C1 segment of cervical spinal cord (tissue), 14 donors: ENCODE data around the gene HRK.

Experiments
- DNase-seq, 14 donors: peaks; one replicate each; lab custom pipeline; 2025; lab: John Stamatoyannopoulos, UW

The HRK gene

DNA sequence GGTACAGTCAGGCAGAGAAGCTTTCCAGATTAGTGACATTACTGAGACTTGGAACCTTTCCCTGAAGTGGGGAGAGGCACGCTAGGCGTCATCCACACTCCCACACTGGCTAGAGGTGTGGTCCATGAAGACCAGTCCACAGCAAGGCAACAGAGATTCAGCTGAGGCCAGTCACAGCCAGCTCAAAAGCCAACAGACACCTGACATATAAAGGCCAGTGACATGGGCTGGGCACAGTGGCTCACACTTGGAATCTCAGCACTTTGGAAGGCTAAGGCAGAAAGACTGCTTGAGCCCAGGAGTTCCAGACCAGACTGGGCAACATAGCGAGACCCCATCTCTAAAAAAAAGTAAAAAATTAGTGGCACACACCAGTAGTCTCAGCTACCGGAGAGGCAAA lies 10.9 kb downstream of the HRK start:
- DNase-seq: no peak

DNA sequence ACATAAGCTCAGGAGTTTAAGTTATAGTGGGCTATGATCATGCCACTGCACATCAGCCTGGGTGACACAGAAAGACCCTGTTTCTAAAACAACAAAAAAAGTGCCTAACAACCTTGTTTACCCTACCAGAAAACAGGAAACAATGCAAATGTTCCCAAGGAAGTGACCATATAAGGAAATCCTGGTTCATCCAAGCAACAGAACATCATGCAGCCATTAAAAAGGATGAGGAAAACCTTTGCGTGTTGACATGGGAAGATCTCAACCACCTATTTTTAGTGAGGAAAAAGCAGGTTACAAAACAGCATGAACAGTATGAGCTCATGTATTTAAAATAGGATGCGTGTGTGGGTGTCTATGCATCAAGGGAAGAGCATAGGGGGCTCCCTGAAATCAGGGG lies 13.7 kb downstream of the HRK start:
- no peak for DNase-seq

DNA sequence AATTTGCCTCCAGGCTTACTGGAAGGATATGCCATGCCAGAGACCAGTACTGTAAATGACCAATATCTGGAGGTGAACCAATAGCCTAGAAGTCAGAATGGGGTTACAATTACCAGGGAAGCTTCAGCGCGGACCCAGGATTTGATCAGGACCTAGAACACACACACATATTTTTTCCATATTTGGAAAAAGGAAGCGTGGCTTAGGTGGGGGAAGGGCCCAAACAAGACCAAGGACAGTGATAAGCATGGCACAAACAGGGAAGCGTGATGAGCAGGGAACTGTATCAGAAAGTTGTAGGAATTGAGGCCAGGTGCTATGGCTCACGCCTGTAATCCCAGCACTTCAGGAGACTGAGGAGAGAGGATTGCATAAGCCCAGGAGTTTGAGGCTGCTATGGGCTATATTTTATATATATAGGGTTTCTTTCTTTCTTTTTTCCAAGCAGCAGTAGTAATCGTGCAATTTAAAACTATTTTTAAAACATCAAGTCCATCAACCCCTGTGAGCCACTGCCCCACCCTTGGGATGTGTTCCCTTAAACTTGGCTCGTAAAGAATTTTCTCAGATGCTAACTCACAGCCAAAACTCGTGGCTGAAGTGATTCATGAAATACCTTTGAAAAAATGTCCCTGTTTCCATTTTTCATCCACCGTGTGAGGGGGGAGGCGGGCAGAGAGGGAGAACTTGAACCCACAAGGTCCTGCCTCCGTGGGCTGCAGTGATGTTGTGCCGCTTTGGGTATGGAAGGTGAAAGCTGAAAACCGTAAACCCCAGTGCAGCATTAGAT lies 16.7 kb downstream of the HRK start:
- DNase-seq: no peak

DNA sequence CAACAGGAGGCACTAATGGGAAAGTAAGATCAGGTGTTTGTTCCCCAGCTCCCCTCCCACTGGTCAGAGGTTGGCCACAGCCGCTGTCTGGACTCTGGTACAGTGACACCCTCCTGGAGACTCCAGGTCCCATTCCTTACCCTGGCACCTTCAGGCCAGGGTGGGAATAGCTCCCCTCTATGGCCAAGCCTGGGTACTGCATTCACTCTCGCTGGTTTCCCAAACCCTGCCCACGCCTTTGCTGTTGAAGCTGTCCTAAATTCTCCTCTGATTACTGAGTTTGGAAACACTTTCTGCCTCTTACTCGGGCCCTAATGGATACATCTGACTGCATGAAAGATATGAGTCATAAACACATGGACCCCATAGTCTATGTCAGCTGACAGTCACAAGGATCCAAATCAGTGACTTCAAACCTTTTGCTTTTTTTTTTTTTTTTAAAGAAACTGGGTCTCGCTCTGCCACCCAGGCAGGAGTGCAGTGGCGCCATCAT lies 17.9 kb downstream of the HRK start:
- DNase-seq: no peak

DNA sequence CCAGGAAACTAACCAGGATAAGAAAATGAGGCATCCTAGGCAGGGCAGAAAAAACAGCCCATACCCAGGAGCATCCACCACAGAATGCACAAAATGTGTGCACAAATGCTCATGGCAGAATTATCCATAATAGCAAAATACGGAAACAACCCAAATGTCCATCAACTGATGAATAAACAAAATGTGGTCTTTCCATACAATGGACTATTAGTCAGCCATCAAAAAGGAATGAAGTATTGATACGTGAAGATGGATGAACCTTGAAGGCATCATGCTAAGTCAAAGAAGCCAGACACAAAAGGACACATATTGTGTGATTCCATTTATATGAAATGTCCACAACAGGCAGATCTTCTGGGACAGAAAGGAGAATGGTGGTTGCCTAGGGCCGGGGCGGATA lies 19.1 kb downstream of the HRK start:
- no peak for DNase-seq

DNA sequence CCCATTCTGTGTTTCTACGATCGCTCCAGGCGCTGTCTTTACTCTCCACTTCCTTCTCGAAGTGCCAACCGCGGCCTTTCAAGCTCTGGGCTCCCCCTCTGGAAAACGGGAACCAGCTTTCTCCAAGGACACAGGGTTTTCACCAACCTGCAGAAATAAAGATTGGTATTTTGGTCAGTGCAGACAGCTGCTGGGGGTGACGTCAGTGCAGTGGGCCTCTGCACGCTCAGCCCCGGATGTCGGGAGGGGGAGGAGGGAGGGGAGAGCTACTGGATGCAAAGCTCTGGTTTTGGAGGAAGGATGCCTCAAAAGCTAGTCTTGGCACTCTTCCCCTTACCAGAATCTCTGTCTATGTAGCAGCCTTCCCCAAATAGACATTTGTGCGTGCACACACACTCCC lies 19.9 kb downstream of the HRK start:
- DNase-seq: peak in 10 of 14 donors; percentile 16 to 67 (median 42)

DNA sequence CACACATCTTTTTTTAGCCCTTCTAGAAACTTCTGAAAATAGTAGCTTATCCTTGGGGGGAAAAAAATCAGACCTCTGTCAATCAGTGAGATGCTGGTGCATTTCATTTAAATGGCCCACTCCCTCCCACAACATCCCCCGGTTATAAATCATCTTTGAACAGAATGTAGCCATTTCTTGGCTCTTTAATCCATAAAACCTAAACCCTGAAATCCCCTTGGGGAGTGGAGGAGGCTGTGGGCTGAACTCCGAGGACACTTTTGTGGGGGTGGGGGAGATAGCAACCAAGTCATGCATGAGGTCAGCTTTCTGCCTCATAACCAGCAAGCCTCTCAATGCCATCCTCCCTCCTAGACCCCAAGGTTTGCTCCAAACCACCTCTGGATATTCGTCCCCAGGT lies 21.0 kb downstream of the HRK start:
- DNase-seq: no peak

DNA sequence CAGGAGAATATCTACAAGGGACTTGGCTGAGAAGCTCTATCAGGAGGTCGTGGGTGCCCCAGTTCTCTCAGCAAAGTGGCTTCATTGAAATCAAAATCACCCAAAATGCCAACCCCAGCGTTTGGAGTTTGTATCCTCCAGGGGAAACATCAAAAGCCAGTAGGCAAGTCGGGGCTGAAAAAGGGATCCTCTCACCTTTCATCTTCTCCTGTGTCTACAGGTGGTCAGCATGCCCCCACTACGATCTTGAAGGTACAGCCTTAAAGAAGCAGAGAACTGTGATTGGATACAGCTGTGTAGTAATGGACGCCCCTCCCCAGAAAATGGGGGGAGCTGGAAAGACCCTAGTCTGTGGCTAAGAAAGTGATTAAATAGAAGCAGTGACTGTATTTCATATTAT lies 22.2 kb downstream of the HRK start:
- DNase-seq: no peak

DNA sequence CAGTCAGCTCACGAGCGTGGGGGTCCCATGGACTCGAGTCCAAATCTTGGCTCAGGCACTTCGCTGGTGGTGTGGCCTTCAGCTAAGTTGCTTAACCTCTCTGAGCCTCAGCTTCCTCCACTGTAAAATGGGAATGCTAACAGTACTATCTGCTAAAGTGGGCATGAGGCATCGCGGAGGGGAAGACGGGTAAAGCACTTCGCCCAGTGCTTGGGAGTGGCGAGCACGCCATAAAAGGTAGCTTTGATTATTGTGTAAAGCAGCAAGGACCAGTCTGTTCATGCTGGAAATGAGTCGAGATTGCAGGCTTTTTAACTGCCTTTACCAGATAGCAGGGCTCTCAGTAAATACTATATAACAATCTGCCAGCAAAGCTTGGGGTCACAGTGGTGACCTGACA lies 24.5 kb downstream of the HRK start:
- DNase-seq: no peak

DNA sequence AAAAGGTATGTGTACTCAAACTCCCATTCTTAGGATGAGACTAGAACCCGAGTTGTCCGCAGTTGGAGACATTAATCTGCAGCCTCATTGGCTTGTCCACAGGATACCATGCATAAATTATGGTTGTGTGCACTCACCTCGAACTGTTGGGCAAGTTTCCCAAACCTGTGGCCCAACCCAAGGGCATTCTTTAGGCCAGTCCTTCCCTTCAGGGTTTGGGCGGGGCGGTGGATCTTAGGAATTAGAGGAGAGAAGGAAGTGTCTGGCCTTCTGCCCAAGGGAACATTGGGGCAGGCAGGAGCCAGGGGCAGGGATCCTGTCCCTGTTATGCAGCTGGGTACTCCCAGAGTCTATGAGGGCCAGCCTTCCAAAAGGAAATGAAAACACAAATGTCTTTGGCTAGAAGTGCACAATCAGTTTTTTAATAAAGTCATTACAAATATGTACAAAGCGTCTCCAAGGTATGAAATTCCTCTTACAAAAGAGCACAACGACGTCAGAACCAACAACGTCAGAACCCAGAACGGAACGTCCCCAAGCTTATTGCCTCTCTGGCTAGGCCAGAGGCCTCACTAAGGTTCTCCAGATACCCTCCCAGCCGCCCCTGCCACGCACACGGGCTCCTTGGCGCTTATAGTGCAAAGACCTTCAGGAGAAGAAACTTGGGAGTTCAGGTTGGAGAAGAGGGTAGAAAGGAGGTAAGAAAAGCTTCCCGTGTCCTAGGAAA lies 25.3 kb downstream of the HRK start:
- DNase-seq: no peak

DNA sequence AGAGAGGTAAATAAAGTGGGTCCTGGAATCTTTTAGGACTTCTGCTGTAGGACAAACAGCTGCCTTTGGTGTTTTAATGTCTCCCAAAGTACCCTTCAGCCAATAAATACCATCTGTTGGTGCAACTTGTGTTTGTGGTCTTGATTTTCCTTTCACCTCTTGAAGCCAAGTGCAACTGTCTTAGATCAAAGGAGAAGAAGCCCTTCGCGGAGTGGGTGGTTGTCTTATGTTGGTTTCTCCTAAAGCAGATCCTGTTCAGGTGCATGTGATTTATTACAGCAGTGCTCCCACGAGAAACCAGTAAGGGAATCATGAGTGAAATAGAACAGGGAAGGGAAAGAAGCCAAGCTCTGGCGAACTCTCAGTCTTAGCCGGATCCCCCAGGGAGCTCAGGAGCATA lies 27.7 kb downstream of the HRK start:
- no peak for DNase-seq

DNA sequence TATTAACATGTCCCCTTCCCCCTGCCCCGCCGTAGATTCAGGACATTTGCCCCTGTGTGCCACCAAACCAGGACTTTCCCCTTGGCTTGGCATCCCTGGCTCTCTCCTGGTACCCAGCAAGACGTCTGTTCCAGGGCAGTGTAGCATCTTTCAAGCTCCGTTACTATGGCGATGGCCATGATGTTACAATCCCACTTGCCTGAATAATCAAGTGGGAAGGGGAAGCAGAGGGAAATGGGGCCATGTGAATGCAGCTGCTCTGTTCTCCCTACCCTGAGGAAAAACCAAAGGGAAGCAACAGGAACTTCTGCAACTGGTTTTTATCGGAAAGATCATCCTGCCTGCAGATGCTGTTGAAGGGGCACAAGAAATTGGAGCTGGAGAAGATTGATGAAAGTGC lies 28.9 kb downstream of the HRK start:
- no peak for DNase-seq

DNA sequence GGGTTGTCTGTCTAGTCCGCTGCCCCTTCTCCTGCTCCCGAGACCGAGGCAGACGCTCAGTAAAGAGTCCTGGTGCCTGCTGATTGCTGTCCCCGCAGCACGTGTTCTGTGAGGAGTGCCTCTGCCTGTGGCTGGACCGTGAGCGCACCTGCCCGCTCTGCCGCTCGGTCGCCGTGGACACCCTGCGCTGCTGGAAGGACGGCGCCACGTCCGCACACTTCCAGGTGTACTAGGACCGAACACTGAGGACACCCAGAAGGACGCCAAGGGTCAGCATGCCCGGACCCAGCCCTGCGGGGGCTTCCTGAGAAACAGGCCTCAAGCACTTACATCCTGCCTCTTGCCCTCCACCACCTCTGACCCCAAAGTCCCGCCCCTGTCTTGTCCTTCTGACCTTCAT lies 32.0 kb downstream of the HRK start:
- no peak for DNase-seq

DNA sequence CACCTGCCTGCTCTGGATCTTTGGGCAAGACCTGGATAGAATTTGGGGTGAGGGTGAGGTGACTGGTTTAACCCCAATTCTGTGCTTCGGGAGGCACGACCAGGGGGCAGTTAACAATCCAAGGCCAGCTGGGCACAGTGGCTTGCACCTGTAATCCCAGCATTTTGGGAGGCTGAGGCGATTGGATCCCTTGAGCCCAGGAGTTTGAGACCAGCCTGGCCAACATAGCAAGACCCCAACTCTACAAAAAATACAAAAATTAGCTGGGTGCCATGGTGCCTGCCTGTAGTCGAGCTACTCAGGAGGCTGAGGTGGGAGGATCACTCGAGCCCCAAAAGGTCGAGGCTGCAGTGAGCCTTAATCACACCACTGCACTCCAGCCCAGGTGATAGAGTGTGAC lies 38.2 kb downstream of the HRK start:
- no peak for DNase-seq

DNA sequence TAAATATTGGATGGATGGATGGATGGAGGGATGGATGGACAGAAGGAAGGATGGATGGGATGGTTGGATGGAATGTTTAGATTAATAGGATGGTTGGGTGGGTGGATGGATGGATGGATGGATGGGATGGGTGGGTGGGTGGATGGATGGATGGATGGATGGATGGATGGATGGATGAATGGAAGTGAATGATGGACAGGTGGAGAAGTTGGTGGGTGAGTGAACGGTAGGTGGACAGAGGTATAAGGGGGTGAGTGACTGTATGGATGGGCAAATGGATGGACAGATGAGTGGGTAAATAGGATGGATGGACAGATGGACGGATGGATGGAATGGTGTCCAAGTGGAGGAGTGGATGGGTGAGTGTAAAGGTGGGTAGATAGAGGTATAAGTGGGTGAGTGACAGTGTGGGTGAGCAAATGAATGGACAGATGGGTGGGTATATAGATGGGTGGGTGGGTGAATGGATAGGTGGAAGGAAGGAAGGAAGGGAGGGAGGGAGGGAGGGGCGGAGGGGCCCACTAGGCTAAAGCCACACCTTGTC lies 41.9 kb downstream of the HRK start:
- DNase-seq: no peak

DNA sequence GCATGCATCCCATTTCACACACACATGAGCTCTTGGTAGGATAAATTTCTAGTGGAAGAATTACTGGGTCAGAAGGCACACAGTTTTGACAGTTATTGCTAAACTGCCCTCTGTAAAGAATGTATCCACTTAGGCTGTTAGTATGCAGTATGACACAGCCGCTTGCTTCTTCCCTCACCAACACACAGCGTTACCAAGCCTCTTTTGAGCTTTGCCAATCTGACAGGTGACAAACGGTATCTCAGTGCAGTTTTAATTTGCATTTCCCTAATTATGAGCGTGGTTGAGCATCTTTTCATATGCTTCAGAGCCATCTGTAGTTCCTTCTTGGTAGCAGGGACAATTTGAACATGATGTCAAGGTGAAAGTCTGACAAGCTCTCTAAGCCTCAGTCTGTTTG lies 42.9 kb downstream of the HRK start:
- DNase-seq: no peak

DNA sequence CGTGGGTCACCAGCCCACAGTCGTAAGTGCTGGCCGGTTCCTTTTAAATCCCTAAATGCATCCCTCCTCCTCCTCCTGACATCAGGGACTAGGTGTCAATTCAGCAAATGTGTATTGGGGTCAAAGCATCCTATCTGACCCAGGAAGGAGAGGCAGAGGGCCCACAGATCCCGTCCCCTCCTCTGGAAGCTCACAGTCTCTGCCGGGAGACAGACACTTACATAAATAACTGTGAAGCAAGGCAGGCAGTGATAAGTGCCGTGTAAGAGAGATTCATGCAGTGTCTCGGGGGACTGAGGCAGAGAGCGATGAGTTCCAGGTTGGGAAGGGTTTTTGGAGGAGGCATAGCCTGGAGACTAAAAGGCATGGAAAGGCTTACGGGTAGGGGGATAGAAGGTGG lies 44.1 kb downstream of the HRK start:
- DNase-seq: no peak

DNA sequence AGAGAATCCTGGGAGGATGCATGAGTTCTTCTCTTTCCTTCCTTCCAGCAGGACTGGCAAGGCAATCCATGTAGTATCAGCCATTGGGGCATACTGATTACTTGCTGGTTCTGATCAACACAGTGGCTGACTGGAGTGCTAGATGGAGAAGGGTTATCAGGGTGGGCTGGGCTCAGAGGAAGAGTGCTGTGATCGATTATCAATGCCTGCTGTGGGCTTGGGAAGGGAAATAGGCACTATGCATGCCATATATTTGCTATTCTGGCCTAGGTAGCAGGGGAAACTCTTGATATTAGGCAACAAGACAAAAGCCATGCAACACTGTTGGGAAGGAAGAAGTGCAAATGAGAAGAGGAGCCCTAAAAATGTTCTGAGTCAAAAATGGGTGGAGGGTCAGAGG lies 45.8 kb downstream of the HRK start:
- no peak for DNase-seq

DNA sequence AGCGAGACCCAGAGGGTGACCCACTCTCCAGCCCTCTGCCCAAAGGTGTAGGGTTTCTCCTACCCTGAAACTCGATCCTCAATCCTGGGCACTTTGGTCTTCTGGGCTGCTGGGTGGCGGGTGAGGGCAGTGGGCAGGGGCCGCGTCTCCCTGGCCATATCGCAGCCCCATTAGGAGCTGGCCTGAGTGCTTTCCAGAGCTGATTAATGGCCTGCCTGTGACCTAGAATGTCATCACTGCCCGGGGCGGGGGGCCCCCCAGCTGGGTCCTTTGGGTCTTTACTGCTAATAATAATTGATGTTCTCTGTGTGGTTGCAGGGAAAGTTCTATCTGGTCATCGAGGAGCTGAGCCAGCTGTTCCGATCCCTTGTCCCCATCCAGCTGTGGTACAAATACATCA lies 47.8 kb downstream of the HRK start:
- DNase-seq: no peak

DNA sequence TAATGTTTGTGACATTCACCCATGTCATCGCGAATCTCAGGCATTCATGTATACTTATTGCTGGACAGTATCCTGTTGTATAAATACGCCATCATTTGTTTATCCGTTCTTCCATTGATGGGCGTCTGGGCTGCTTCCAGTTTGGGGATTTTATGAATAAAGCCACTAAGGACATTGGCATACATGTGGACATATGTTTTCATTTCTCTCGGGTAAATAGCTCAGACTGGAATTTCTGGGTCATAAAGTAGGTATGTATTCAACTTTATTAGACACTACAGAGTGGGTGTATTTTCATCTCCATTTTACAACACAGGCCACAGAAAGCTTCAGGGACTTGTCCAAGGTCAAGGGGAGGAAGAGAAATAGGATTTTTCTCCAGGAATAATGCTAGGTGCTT lies 48.9 kb downstream of the HRK start:
- DNase-seq: no peak

DNA sequence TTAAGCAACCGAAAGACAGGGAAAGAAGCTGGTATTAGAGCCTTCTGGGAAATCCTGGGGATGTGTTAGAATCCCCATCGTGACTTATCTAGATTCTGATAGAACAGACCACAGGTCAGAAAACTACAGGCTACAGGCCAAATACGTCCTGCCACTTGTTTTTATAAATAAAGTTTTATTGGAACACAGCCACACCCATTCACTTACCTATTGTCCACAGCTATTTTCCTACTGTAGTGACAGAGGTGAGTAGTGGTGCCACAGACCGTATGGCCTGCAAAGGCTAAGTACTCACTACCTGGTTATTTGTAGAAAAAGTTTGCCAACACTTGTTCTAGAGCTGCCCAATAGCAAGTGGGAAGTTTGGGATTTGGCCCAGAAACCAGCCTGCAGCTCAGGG lies 53.8 kb downstream of the HRK start:
- DNase-seq: no peak

DNA sequence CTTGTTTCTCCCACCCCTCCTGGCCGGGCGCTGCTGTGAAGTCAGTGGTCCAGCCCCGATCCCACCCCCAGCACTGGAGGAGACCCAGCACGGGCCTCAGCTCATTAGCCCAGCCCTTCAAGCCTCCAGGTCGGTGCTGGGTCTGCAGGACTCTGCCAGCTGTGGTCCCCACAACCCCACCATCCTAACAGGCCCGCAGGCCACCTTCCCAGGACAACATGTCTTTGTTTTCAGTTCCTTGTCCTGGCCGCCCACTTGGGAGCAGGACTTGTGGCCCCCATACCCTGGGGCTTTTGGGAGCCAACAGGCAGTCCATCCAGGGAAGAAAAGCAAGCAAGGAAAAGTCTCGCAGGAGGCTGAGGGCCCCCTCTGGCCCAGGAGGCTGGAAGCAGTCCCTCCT lies 60.0 kb downstream of the HRK start:
- no peak for DNase-seq

DNA sequence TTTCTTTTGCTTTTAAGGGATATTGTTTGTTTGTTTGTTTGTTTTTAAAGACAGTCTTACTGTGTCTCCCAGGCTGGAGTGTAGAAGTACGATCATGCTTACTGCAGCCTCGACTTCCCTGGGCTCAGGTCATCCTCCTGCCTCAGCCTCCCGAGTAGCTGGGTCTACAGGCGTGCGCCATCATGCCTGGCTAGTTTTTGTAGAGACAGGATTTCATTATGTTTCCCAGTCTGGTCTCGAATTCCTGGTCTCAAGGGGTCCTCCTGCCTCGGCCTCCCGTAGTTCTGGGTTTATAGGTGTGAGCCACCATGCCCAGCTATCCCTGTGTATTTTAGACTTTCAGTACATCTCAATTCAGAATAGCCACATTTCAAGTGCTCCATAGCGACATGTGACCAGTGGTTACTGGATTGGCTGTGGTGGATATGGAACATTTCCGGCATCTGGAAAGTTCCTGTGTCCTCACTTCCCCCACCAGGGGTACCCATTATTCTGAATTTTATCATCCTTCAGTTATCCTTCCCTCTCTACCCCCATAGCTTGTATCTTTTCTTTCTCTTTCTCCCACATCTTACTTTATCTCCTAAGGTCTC lies 61.1 kb downstream of the HRK start:
- peak in 1 of 14 donors; percentile 2 for DNase-seq
